ENCODE measurements around the gene PHYHD1. TPM values are rescaled to one million over a fixed set of nuclear protein-coding genes. Genes with fewer than 3 reads are reported as not detected.

The PHYHD1 gene
- total RNA-seq, 1 experiment from 2014 or later, result not detected

- no peak for DNase-seq (ENCODE audit: low spot score)
Measured at GRCh38 chr9:128969491-128969890, 48.7 kb downstream of the PHYHD1 start.

- no peak for DNase-seq (ENCODE audit: low spot score)
Measured at GRCh38 chr9:128972956-128973355, 52.2 kb downstream of the PHYHD1 start.

- no peak for DNase-seq (ENCODE audit: low spot score)
Measured at GRCh38 chr9:128979111-128979510, 58.3 kb downstream of the PHYHD1 start.

GRCh38 chr9:128983536-128983935 is 62.8 kb downstream of the PHYHD1 start:
- no peak for DNase-seq (ENCODE audit: low spot score)

GRCh38 chr9:128986671-128987070 is 65.9 kb downstream of the PHYHD1 start:
- DNase-seq (ENCODE audit: low spot score), result no peak

GRCh38 chr9:128987805-128988204 is 67.0 kb downstream of the PHYHD1 start:
- DNase-seq (ENCODE audit: low spot score), result no peak

Other genes with a start within 250 kb of the PHYHD1 start
- gene SET, start 231.8 kb upstream of the PHYHD1 start, total RNA-seq (2014; rRNA removed; shearing (Covaris generic)), result 403 and 420 TPM in 2 replicates
- 17.9 and 18.7 TPM in 2 replicates for gene PKN3, start 218.5 kb upstream of the PHYHD1 start, total RNA-seq (2014; rRNA removed; shearing (Covaris generic))
- 160 and 195 TPM in 2 replicates for gene ZDHHC12, start 196.9 kb upstream of the PHYHD1 start, total RNA-seq (2014; rRNA removed; shearing (Covaris generic))
- 17.2 and 18.5 TPM in 2 replicates for gene ZER1, start 149.1 kb upstream of the PHYHD1 start, total RNA-seq (2014; rRNA removed; shearing (Covaris generic))
- gene TBC1D13, start 133.7 kb upstream of the PHYHD1 start, total RNA-seq (2014; rRNA removed; shearing (Covaris generic)), result 24.0 and 25.4 TPM in 2 replicates
- 52.1 and 70.8 TPM in 2 replicates for gene ENDOG, start 102.5 kb upstream of the PHYHD1 start, total RNA-seq (2014; rRNA removed; shearing (Covaris generic))
- 97.6 and 121 TPM in 2 replicates for gene SPOUT1, start 91.2 kb upstream of the PHYHD1 start, total RNA-seq (2014; rRNA removed; shearing (Covaris generic))
- gene KYAT1, start 39.0 kb upstream of the PHYHD1 start, total RNA-seq (2014; rRNA removed; shearing (Covaris generic)), result 10.4 and 11.8 TPM in 2 replicates
- 39.5 and 43.2 TPM in 2 replicates for gene LRRC8A, start 38.8 kb upstream of the PHYHD1 start, total RNA-seq (2014; rRNA removed; shearing (Covaris generic))
- 27.6 and 29.0 TPM in 2 replicates for gene DOLK, start 26.6 kb downstream of the PHYHD1 start, total RNA-seq (2014; rRNA removed; shearing (Covaris generic))
- gene NUP188, start 26.7 kb downstream of the PHYHD1 start, total RNA-seq (2014; rRNA removed; shearing (Covaris generic)), result 55.8 and 75.5 TPM in 2 replicates
- 118 and 146 TPM in 2 replicates for gene SH3GLB2, start 107.3 kb downstream of the PHYHD1 start, total RNA-seq (2014; rRNA removed; shearing (Covaris generic))
- gene MIGA2, start 115.6 kb downstream of the PHYHD1 start, total RNA-seq (2014; rRNA removed; shearing (Covaris generic)), result 64.8 and 66.6 TPM in 2 replicates
- gene DOLPP1, start 160.1 kb downstream of the PHYHD1 start, total RNA-seq (2014; rRNA removed; shearing (Covaris generic)), result 45.4 and 50.8 TPM in 2 replicates
- gene CRAT, start 189.8 kb downstream of the PHYHD1 start, total RNA-seq (2014; rRNA removed; shearing (Covaris generic)), result 37.4 and 43.7 TPM in 2 replicates
- gene PTPA, start 190.4 kb downstream of the PHYHD1 start, total RNA-seq (2014; rRNA removed; shearing (Covaris generic)), result 206 and 210 TPM in 2 replicates

Data from HT-29 (cell line).